NCI-H460 (cell line): ENCODE results near the gene PKNOX1. TPM values are rescaled to one million over a fixed set of nuclear protein-coding genes. Genes with fewer than 3 reads are reported as not detected.
"Not testable (repeated sequence)": the region's sequence is repeated elsewhere in the genome, so short reads cannot be mapped to it uniquely, and the experiment has no call there.

ENCODE experiments used
- DNase-seq: peaks from one replicate; pipeline ENCODE4 v3.0.0-alpha.2; 2016; ENCODE audit warnings: low read depth; ENCODE audit errors: extremely low read depth
- total RNA-seq: library from RNA; depleted of rRNA; stranded (reverse); fragments of >200 nt; shearing (Covaris generic); gene quantifications from 2 replicates; pipeline ENCODE4 v1.2.3, GENCODE V29; 2014

PKNOX1 gene
- total RNA-seq, 1 experiment from 2014 or later: 9.7 TPM

DNA sequence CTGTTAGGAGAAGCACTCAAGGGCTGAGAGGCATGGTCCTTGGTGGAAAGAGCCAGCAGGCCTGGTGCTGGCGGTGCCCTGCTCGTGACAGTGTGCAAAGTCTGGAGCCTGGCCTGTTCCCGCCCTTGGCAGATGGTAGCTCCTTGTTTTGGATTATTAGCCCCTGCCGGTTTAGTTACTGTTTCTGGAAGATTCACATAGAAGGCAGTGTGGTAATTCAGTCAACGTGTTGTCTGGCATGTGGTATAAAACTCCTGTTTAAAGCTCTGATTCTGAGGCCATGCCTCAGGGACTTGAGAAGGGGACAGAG, 6.8 kb downstream of the PKNOX1 start:
- no peak for DNase-seq

DNA sequence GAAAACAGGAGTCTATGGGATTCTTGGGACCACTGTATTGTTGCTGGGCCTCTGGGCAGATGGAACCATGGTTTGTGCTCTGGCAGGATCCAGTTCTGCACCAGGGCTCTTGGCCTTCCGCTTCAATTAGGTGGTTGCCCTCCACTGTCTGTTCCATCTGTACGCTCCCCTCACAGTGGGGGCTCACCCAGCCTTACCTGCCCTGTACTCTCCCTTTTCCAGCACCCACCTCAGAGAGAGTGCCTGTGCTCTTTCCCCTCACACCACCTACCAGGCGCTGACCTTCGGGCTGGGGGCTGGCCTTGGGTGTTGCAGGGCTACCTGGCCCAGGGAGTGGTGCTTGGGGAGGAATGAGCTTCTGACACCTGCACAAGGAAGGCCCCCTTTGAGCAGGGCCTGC, 7.5 kb downstream of the PKNOX1 start:
- DNase-seq: no peak

DNA sequence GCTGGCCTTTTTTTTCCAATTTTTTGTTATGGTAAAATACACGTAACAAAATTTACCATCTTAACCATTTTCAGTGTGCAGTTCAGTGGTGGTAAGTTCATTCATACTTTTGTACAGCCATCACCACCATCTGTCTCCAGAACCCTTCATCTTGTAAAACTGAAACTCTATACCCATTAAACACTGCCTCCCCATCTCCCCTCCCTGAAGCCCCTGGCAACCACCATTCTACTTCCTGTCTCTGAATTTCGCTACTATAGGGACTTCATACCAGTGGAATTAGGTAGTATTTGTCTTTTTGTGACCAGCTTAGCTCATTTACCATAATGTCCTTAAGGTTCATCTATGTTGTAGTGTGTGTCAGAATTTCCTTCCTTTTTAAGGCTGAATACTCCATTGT, 8.7 kb downstream of the PKNOX1 start:
- no peak for DNase-seq

DNA sequence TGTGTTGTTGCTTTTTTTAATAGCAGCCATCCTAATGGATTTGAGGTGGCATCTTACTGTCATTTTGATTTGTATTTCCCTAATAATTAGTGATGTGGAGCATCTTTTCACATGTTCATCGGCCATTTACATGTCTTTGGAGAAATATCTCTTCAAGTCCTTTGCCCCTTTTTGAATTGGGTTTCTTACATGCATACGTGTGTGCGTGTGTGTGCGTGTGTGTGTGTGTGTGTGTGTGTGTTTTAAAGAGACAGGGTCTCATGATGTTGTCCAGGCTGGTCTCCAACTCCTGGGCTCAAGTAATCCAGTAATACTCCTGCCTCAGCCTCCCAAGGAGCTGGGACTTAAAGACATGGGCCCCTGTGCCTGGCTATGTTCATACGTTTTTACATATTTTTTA, 9.5 kb downstream of the PKNOX1 start:
- DNase-seq: no peak

DNA sequence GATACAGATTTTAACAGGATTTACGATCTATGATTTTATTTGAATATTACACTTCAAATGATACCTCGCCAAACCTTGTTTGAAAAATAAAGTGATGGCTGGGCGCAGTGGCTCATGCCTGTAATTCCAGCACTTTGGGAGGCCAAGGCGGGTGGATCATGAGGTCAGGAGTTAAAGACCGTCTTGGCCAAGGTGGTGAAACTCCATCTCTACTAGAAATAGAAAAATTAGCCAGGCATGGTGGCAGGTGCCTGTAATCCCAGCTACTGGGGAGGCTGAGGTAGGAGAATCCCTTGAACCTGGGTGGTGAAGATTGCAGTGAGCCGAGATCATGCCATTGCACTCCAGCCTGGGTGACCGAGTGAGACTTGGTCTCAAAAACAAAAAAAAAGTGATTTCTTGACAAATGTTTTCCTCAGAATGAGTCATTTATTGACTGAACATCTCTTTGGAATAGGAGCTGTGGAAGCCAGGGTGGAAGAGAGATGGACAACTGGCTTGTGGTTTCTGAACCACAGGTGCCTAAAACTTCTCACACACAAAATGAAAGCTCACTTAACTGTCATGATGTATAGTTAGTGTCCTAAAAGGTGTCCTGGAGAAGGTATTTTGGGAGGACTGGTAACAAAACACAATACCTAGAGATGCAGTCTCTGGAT, 11.9 kb downstream of the PKNOX1 start:
- DNase-seq: no peak

DNA sequence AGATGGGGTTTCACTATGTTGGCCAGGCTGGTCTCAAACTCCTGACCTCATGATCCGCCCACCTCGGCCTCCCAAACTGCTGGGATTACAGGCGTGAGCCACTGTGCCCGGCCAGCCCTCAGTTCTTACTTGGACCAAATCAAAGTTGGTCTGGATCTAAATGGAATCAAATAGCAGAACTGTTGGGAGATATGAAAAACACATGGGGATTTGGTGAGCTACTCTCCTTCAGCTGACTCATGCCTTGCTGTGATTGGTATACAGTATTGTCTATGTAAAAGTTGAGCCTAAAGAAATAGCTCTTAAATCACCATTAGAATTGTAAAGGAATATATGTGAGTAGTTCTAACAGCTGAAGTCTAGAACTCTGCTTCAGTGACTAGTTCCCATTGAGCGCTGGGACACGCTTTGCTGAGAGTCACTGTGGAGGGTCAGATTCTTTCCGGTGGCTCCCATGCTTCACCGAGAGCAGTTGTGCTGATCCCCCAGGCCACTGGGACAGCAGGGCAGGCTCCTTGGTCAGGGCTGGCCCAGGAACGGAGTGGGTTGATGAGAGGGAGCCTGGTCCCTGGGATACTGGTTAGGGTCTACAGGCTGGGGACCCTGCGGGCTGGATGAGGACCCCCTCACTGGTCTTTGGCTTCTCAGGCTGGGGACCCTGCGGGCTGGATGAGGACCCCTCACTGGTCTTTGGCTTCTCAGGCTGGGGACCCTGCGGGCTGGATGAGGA, 14.0 kb downstream of the PKNOX1 start:
- no peak for DNase-seq

DNA sequence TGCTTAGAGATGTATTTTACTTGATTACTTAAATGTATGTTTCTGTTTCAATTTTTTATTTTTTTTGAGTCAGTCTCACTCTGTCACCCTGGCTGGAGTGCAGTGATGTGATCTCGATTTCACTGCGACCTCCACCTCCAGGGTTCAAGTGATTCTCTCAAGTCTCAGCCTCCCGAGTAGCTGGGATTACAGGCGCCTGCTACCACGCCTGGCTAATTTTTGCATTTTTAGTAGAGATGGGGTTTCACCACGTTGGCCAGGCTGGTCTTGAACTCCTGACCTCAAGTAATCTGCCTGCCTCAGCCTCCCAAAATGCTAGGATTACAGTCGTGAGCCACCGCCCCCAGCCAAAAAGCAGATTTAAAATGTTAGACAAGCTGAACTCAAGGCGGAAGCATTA, 15.0 kb downstream of the PKNOX1 start:
- DNase-seq: not testable (repeated sequence)

DNA sequence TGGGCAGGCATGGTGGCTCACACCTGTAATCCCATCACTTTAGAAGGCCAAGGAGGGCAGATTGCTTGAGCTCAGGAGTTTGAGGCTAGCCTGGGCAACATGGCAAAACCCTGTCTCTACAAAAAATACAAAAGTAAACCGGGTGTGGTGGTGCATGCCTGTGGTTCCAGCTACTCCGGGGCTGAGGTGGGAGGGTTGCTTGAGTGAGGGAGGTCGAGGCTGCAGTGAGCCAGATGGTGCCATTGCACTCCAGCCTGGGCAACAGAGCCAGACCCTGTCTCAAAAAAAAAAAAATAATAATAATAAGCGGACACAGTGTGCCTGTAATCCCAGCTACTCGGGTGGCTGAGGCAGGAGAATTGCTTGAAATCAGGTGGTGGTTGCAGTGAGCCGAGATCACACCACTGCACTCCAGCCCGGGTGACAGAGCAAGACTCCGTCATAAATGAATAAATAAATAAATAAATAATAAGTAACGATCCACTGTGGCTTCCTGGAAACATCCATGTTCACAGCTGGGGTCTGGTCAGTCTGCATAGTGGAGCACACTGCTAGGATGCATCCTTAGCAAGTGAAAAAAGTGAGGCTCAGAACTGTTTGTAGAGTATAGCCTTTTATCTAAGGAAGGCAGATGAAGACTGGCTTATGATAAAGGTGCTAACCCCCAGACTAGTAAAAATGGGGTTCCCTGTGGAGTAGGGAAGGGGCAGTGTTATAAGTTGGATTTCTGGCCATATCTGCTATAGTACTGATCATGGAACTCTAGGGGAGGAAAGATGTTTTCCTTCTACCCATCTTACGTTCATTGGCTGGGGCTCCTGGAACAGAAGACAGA, 15.7 kb downstream of the PKNOX1 start:
- no peak for DNase-seq

DNA sequence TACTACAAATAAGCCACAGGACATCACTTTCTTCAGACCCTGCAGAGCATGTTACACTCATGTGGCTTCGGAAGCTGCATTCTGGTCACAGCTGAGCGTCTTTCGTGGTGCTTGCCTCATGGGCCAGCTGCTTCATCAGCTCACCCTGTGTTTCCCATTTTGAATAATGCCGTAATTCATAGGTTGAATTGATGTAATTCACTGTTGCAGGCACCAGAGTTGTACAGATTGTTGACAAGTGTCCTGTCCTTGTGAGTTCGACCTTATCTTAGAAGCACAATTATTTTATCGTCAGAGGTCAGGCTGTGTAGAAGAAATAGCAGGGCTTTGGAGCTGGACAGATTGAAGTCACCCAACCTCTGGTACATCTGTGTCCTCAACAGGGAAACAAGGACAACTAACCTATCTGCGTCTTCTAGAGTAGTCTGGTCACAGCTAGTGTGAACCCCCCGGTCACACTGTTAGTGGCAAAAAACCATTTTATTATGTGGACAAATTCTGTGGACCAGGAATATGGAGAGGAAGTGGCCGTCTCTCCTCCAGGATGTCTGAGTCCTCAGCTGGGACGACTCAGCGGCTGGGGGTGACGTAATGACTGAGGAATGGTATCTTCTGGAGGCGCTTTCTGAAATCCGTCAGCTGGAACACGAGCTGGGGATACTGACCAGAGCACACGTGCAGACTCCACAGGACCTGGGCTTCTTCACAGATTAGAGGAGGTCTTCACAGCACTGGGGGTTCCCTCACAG, 17.8 kb downstream of the PKNOX1 start:
- no peak for DNase-seq

DNA sequence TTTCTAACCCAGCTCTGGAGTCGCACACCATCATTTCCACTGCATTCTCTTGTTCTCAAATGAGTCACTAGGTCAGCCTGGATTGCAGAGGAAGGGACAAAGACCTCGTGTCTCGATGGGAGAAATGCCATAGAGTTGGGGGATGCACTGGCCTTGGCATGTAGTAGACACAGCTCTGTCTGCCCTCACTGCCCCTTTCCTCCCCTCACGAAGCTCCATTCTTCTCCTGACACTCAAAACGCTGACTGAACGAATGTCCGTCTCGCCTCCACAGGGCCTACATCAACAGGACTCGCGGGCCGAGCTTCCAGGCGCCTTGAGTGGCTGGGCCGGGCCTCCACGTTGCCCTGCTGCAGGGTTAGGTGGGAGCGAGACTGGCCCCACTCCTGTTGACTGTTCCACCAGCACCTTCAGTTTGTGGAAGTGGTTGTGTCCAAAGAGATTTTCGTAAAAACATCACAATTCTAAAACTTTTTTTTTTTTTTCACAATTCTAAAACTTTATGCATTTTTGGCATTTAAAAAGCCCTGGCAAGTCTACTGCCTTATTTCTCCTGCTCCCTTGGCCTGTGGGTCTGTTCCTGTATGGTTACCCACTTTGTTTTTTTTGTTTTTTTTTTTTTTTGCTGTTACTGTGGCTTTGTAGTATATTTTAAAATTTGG, 18.8 kb downstream of the PKNOX1 start:
- DNase-seq: no peak

DNA sequence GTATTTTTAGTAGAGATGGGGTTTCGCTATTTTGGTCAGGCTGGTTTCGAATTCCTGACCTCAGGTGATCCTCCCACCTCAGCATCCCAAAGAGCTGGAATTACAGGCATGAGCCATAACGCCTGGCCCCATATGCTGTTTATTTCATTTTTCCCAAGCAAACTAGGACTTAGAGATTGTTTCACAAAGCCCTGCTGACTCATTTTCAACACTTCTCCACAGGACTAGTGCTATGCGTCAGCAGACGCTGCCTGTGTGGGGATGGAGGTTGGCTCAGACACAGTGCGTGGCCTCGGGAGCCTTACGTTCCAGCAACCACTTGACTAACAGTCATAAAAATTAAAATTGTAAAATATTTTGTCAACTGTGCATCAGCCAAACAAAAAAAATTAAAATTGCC, 22.7 kb downstream of the PKNOX1 start:
- peak; percentile 38 for DNase-seq

DNA sequence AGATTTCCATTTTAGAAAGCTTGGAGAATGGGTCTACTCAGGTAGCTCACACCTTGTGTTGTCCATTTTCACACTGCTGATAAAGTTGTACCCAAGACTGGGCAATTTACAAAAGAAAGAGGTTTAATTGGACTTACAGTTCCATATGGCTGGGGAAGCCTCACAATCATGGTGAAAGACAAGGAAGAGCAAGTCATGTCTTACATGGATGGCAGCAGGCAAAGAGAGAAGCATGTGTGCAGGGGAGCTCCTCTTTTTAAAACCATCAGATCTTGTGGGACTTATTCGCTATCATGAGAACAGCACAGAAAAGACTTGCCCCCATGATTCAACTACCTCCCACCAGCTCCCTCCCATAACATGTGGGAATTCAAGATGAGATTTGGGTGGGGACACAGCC, 23.6 kb downstream of the PKNOX1 start:
- DNase-seq: not testable (repeated sequence)

DNA sequence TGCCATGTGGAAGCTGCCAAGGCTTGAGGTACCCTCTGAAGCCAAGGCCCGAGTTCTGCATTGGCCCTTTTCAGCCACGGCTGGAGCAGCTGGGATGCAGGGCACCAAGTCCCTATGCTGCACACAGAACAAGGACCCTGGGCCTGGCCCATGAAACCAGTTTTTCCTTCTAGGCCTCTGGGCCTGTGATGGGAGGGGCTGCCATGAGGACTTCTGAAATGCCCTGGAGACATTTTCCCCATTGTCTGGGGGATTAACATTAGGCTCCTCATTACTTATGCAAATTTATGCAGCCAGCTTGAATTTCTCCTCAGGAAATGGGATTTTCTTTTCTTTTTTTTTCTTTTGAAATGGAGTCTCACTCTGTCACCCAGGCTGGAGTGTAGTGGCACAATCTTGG, 24.8 kb downstream of the PKNOX1 start:
- DNase-seq: not testable (repeated sequence)

DNA sequence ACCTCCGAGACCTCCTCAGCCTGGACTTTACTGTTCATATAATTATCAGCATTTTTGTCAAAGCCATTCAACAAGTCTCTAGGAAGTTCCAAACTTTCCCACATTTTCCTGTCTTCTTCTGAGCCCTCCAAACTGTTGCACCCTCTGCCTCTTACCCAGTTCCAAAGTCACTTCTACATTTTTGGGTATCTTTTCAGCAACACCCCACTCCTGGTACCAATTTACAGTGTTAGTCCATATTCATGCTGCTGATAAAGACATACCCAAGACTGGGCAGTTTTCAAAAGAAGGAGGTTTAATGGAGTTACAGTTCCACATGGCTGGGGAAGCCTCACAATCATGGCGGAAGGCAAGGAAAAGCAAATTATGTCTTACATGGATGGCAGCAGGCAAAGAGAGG, 25.7 kb downstream of the PKNOX1 start:
- not testable (repeated sequence) for DNase-seq

DNA sequence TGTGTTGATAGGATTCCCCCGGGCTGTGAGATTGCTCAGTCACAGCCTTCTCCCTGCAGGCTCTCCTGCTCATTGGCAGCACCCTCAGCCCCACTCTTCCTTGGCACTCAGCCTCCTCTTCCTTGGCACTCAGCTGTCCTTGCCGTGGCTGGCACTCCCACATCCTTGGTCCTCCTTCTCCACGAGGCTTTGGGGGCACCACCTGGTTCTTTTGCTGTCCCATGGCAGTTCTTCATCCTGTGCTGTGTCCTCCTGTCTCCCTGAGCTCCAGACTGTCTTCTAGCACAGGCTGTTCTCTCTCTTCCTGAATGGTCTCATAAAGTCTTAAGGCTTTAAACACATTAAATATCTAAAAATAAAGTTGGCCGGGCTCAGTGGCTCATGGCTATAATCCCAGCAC, 27.0 kb downstream of the PKNOX1 start:
- no peak for DNase-seq

DNA sequence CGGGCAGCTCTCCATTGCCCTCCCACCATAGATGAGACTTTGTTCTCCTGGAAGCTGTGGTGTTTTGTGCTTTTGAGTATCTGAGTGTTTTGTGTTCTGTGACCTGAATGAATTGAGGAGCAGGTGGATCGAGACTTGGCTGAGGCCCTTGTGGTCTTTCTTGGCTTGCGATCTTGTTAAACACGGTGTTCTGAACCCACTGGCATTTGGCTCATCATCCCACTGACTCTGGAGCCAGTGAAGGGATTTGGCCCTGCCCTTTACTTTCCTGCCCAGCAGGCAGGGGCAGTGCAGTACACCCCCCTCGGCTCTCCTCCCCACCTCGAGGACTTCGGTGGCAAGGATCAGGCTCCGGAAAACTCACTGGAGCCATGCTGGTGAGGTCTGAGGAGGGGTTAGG, 30.6 kb downstream of the PKNOX1 start:
- DNase-seq: no peak

DNA sequence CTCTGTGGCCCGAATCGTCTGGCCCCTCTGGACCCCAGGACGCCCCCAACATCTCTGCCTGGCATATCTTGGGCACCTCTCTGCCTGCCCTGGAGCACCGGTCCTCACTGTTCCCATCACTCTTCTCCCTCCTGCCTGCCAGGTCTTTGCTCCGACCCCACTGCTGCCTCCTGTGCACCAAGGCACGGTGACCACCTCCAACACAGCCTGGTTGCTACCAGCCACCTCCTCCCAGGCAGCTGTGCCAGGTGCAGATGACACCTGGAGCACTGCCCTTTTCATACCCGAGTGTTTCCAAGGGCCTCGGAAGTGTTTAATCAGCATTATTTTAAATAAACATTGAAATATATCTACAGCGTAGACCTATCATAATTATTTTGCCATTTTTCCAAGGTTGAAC, 31.3 kb downstream of the PKNOX1 start:
- DNase-seq: no peak

DNA sequence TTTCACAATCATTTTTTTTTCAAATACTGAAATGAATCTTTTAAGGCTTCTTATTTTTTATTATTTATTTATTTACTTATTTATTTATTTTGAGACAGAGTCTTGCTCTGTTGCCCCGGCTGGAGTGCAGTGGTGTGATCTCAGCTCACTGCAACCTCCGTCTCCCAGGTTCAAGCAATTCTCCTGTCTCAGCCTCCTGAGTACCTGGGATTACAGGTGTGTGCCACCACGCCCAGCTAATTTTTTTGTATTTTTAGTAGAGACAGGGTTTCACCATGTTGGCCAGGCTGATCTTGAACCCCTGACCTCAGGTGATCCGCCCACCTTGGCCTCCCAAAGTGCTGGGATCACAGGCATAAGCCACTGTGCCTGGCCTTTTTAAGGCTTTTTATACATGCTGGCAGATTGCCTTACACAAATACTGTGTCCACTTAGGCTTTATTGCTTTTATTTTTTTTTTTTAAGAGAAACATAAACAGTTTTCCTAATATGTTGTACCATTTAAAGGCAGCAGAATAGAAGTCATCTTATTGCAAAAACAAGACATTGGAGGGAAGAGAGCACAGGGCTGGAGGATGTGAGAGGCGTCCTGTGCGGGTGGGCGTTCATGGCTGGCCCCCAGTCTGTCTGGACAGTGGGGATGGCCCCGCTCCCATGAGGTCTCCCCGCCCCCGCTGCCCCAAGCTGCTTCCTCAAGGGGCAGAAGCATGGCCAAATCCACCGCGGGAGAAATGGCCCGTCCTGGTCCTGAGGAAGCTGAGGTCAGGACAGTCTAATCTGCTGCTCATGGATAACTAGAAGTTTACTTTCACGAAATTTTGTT, 31.9 kb downstream of the PKNOX1 start:
- DNase-seq: not testable (repeated sequence)

DNA sequence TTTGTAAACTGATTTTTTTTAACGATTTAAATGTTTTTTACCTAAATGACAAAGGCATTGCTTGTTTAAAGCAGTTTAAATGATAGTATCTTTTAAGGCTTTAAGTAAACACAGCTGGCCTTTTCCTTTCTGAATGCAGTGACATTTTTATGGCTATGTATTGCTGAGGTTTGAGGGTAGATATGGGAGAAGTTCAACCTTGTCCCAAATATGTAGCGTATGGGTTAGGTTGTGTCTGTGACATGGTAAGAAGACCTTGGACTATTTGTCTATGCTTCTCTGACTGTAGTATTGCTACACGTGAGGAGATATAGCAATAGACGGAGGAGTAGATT, 32.5 kb downstream of the PKNOX1 start:
- DNase-seq: no peak

DNA sequence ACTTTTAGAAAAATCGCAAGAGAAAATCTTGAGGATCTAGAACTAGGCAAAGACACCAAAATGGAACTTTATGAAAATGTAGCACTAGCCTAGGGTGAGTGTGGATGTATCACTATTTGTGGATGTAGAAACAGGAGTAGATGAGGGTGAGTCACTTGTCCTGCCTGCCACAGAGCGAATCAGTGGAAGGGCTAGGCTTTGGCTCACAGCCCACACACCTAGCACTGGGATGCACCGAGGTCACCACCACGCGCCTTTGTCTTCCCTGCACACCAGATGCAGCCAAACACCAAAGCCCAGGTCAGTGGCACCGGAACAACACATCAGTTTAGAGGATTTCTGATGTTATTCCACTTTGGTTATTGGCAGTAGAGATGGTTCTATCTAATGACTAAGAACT, 38.2 kb downstream of the PKNOX1 start:
- no peak for DNase-seq
